ENCODE results near the gene MON1A.
"Not testable (repeated sequence)": the region's sequence is repeated elsewhere in the genome, so short reads cannot be mapped to it uniquely, and the experiment has no call there.

MON1A gene

GRCh38 chr3:49916686-49917085 lies 12.9 kb downstream of the MON1A start:
- peak; percentile 89 for DNase-seq

GRCh38 chr3:49914906-49915305 lies 14.7 kb downstream of the MON1A start:
- peak; percentile 69 for DNase-seq

GRCh38 chr3:49912881-49913281 lies 16.7 kb downstream of the MON1A start:
- DNase-seq, result no peak

- DNase-seq, result no peak
Measured at GRCh38 chr3:49911611-49912010, 18.0 kb downstream of the MON1A start.

- no peak for DNase-seq
Measured at GRCh38 chr3:49911124-49911420, 18.5 kb downstream of the MON1A start.

- no peak for DNase-seq
Measured at GRCh38 chr3:49910409-49911123, 19.0 kb downstream of the MON1A start.

GRCh38 chr3:49908373-49909199 lies 21.0 kb downstream of the MON1A start:
- DNase-seq, result no peak

GRCh38 chr3:49906073-49906743 lies 23.4 kb downstream of the MON1A start:
- peak; percentile 21 for DNase-seq

- not testable (repeated sequence) for DNase-seq
Measured at GRCh38 chr3:49904448-49904847, 25.2 kb downstream of the MON1A start.

- no peak for DNase-seq
Measured at GRCh38 chr3:49903451-49904424, 25.9 kb downstream of the MON1A start, which contains the start of gene MST1R. Gene MST1R (minus strand): TSS chr3:49903873. CDS start chr3:49903609, 264 bp downstream.

GRCh38 chr3:49902511-49903345 lies 26.9 kb downstream of the MON1A start:
- DNase-seq, result no peak

GRCh38 chr3:49901366-49902339 lies 28.0 kb downstream of the MON1A start:
- DNase-seq, result no peak

- DNase-seq, result no peak
Measured at GRCh38 chr3:49900491-49901153, 29.0 kb downstream of the MON1A start.

- DNase-seq, result peak; percentile 52
Measured at GRCh38 chr3:49899815-49900214, 29.8 kb downstream of the MON1A start.

- no peak for DNase-seq
Measured at GRCh38 chr3:49898991-49899390, 30.6 kb downstream of the MON1A start.

GRCh38 chr3:49896345-49896744 lies 33.3 kb downstream of the MON1A start:
- DNase-seq, result no peak

- DNase-seq, result no peak
Measured at GRCh38 chr3:49895791-49896190, 33.8 kb downstream of the MON1A start.

- no peak for DNase-seq
Measured at GRCh38 chr3:49889296-49889695, 40.3 kb downstream of the MON1A start.

GRCh38 chr3:49886922-49887265 lies 42.7 kb downstream of the MON1A start:
- DNase-seq, result no peak

GRCh38 chr3:49883998-49884397 lies 45.6 kb downstream of the MON1A start:
- no peak for DNase-seq

Data from MV-4-11 (cell line).